H1 (cell line): ENCODE measurements around the gene VWF. TPM values are rescaled to one million over a fixed set of nuclear protein-coding genes. Genes with fewer than 3 reads are reported as not detected.

Experiments
- CTCF ChIA-PET: fragments of 300-600 bp; sonication (Branson Sonifier 250); formaldehyde crosslinking; loops from one replicate; lab custom pipeline; 2021; ENCODE audit not compliant: partially characterized antibody; lab: Charles Lee
- POLR2A ChIA-PET: fragments of 300-600 bp; sonication (Branson Sonifier 250); formaldehyde crosslinking; loops from one replicate; lab custom pipeline; 2021; ENCODE audit warnings: inconsistent platforms; ENCODE audit not compliant: partially characterized antibody; lab: Charles Lee
- DNase-seq, 2 experiments: peaks; one replicate each; pipeline versions ENCODE4 v3.0.0 to v3.0.0-alpha.2; 2010 to 2022; ENCODE audit warnings: low spot score in 2 of 2, low read depth in 1 of 2, mixed read lengths in 1 of 2
- FAIRE-seq: peaks from 2 replicates; lab custom pipeline; 2011; peaks lifted over from hg19 to GRCh38; lab: Jason Lieb, UNC
- H2AFZ ChIP-seq: 2 replicates; pipeline ENCODE4 v1.8.1; 2012; ENCODE audit warnings: low read length, inconsistent platforms
- H2AK5ac ChIP-seq: 2 replicates; pipeline ENCODE4 v1.6.1; 2013; ENCODE audit warnings: low read depth, low read length
- H2BK120ac ChIP-seq: replicated peaks from 2 replicates; pipeline ENCODE3; 2013; ENCODE audit warnings: low read depth, low read length, inconsistent platforms
- H2BK12ac ChIP-seq: 2 replicates; pipeline ENCODE4 v1.6.1; 2013; ENCODE audit warnings: low read depth, low read length
- H2BK15ac ChIP-seq: 2 replicates; pipeline ENCODE4 v1.6.1; 2013; ENCODE audit warnings: low read length
- H2BK20ac ChIP-seq: 2 replicates; pipeline ENCODE4 v1.6.1; 2013; ENCODE audit warnings: low read length
- H2BK5ac ChIP-seq: 2 replicates; pipeline ENCODE4 v1.6.1; 2013; ENCODE audit warnings: low read depth, low read length
- H3K14ac ChIP-seq: 2 replicates; pipeline ENCODE4 v1.6.1; 2013; ENCODE audit warnings: inconsistent platforms; ENCODE audit not compliant: insufficient read length
- H3K18ac ChIP-seq: 2 replicates; pipeline ENCODE4 v1.6.1; 2013; ENCODE audit warnings: low read length; ENCODE audit errors: extremely low read depth
- H3K23ac ChIP-seq: 2 replicates; pipeline ENCODE4 v1.6.1; 2013; ENCODE audit warnings: inconsistent platforms; ENCODE audit not compliant: insufficient read length
- H3K23me2 ChIP-seq: 2 replicates; pipeline ENCODE4 v1.6.1; 2013; ENCODE audit warnings: low read depth, low read length
- H3K27ac ChIP-seq: 2 replicates; pipeline ENCODE4 v1.6.1; 2011; ENCODE audit warnings: low read depth, low read length, inconsistent platforms
- H3K27me3 ChIP-seq, 4 experiments: replicated peaks in 1 of 4; 1 replicate in 1 of 4; 2 replicates in 3 of 4; pipeline versions ENCODE4 v1.6.1 to v1.8.1; 2011 to 2013; ENCODE audit warnings: low read length in 3 of 4, mild to moderate bottlenecking in 3 of 4, inconsistent platforms in 2 of 4, mixed read lengths in 2 of 4, moderate library complexity in 1 of 4; ENCODE audit not compliant: control insufficient read depth in 3 of 4, insufficient read depth in 3 of 4; ENCODE audit errors: extremely low read depth in 1 of 4
- H3K36me3 ChIP-seq, 4 experiments: 2 replicates each; pipeline versions ENCODE4 v1.6.1 to v1.8.1; 2011 to 2013; ENCODE audit warnings: mild to moderate bottlenecking in 4 of 4, low read length in 3 of 4, moderate library complexity in 2 of 4, control low read depth in 1 of 4, inconsistent platforms in 1 of 4; ENCODE audit not compliant: insufficient read depth in 4 of 4, control insufficient read depth in 2 of 4
- H3K4ac ChIP-seq: replicated peaks from 2 replicates; pipeline ENCODE3; 2013; ENCODE audit warnings: low read length, low read depth, mixed read lengths, inconsistent platforms; ENCODE audit not compliant: insufficient read length
- H3K4me1 ChIP-seq, 4 experiments: replicated peaks in 1 of 4; 1 replicate in 1 of 4; 2 replicates in 3 of 4; pipeline versions ENCODE4 v1.6.1 to v1.8.1; 2011 to 2013; ENCODE audit warnings: low read length in 3 of 4, inconsistent platforms in 2 of 4, mixed read lengths in 1 of 4; ENCODE audit not compliant: insufficient read depth in 4 of 4, control insufficient read depth in 3 of 4
- H3K4me2 ChIP-seq, 2 experiments: 2 replicates each; pipeline versions ENCODE4 v1.6.1 to v1.8.1; 2011 to 2013; ENCODE audit warnings: low read depth in 2 of 2, low read length in 2 of 2, control low read depth in 1 of 2, inconsistent platforms in 1 of 2, mild to moderate bottlenecking in 1 of 2; ENCODE audit not compliant: insufficient read depth in 1 of 2
- H3K4me3 ChIP-seq, 4 experiments: fragments of 200-600, 300-600 bp in 1 of 4; sonication (generic), shearing (Covaris generic), sonication (Bioruptor Twin) in 1 of 4; 2 replicates each; pipeline versions ENCODE4 v1.5.1 to v1.8.1; 2011 to 2016; ENCODE audit warnings: low read length in 4 of 4, low read depth in 3 of 4, control low read depth in 2 of 4, inconsistent platforms in 2 of 4, mild to moderate bottlenecking in 2 of 4, mixed read lengths in 1 of 4, moderate library complexity in 1 of 4; ENCODE audit not compliant: insufficient read depth in 2 of 4; ENCODE audit errors: extremely low read depth in 1 of 4
- H3K56ac ChIP-seq: replicated peaks from 2 replicates; pipeline ENCODE3; 2013; ENCODE audit warnings: low read depth, mild to moderate bottlenecking, mixed read lengths, low read length, inconsistent platforms; ENCODE audit not compliant: insufficient read length
- H3K79me1 ChIP-seq: 2 replicates; pipeline ENCODE4 v1.6.1; 2013; ENCODE audit warnings: low read depth, low read length, control low read depth
- H3K79me2 ChIP-seq, 2 experiments: 2 replicates each; pipeline versions ENCODE4 v1.6.1 to v1.8.1; 2012 to 2013; ENCODE audit warnings: low read length in 2 of 2, mild to moderate bottlenecking in 2 of 2, inconsistent platforms in 1 of 2; ENCODE audit not compliant: insufficient read depth in 2 of 2, control insufficient read depth in 1 of 2
- H3K9ac ChIP-seq, 4 experiments: replicated peaks in 1 of 4; 1 replicate in 1 of 4; 2 replicates in 3 of 4; pipeline versions ENCODE4 v1.6.1 to v1.8.1; 2011 to 2013; ENCODE audit warnings: low read depth in 3 of 4, low read length in 3 of 4, control low read depth in 2 of 4, mild to moderate bottlenecking in 2 of 4, moderate library complexity in 2 of 4, inconsistent platforms in 1 of 4; ENCODE audit errors: extremely low read depth in 1 of 4
- H3K9me3 ChIP-seq, 2 experiments: 2 replicates each; pipeline versions ENCODE4 v1.6.1 to v1.8.1; 2012 to 2013; ENCODE audit warnings: mild to moderate bottlenecking in 2 of 2, moderate library complexity in 2 of 2, control low read depth in 1 of 2, inconsistent platforms in 1 of 2, low read depth in 1 of 2, low read length in 1 of 2, mixed read lengths in 1 of 2; ENCODE audit not compliant: insufficient read depth in 2 of 2
- H4K20me1 ChIP-seq, 2 experiments: replicated peaks in 1 of 2; 2 replicates each; pipeline versions ENCODE3 to v1.8.1; 2011 to 2013; ENCODE audit warnings: inconsistent platforms in 2 of 2, low read length in 2 of 2, mild to moderate bottlenecking in 1 of 2; ENCODE audit not compliant: insufficient read depth in 2 of 2, control insufficient read depth in 1 of 2
- H4K5ac ChIP-seq: 2 replicates; pipeline ENCODE4 v1.6.1; 2013; ENCODE audit warnings: low read length, low read depth, mixed read lengths, inconsistent platforms; ENCODE audit not compliant: insufficient read length
- H4K8ac ChIP-seq: 2 replicates; pipeline ENCODE4 v1.8.0; 2013; ENCODE audit warnings: mild to moderate bottlenecking, moderate library complexity, low read length, inconsistent platforms; ENCODE audit not compliant: insufficient read depth; ENCODE audit errors: extremely low read depth
- H4K91ac ChIP-seq: replicated peaks from 2 replicates; pipeline ENCODE3; 2013; ENCODE audit warnings: low read length, mixed read lengths, inconsistent platforms; ENCODE audit not compliant: insufficient read length
- EGR1 ChIP-seq: IDR thresholded peaks from 2 replicates; pipeline ENCODE4 v1.6.1; 2011; ENCODE audit warnings: low read depth, low read length, borderline replicate concordance
- EP300 ChIP-seq, 2 experiments: IDR thresholded peaks; 1 replicate in 1 of 2; 2 replicates in 1 of 2; pipeline ENCODE4 v1.6.1; 2011 to 2012; ENCODE audit warnings: low read depth in 2 of 2, low read length in 2 of 2, mild to moderate bottlenecking in 2 of 2, borderline replicate concordance in 1 of 2, inconsistent platforms in 1 of 2, moderate library complexity in 1 of 2
- JUN ChIP-seq: IDR thresholded peaks from 2 replicates; pipeline ENCODE4 v1.6.1; 2011; ENCODE audit warnings: low read depth, mild to moderate bottlenecking, improper control_type of control experiment, low read length
- KDM1A ChIP-seq: fragments of 200-600, 300-600 bp; sonication (generic); IDR thresholded peaks from 2 replicates; pipeline ENCODE4 v1.7.1; 2016; ENCODE audit warnings: mild to moderate bottlenecking, low read length, borderline replicate concordance
- KDM5A ChIP-seq: fragments of 200-600 bp; IDR thresholded peaks from 2 replicates; pipeline ENCODE4 v1.7.1; 2012; ENCODE audit warnings: mild to moderate bottlenecking, low read length, inconsistent platforms, mixed read lengths
- MAFK ChIP-seq: IDR thresholded peaks from 2 replicates; pipeline ENCODE4 v1.6.1; 2012; ENCODE audit warnings: low read depth, mild to moderate bottlenecking, improper control_type of control experiment, low read length
- POU5F1 ChIP-seq: IDR thresholded peaks from 2 replicates; pipeline ENCODE4 v1.6.1; 2011; ENCODE audit warnings: low read depth, mild to moderate bottlenecking, low read length, moderate library complexity
- RXRA ChIP-seq: IDR thresholded peaks from 2 replicates; pipeline ENCODE4 v1.6.1; 2011; ENCODE audit warnings: low read depth, mild to moderate bottlenecking, low read length, moderate library complexity; ENCODE audit not compliant: insufficient read depth
- SP4 ChIP-seq: IDR thresholded peaks from 2 replicates; pipeline ENCODE4 v1.6.1; 2012; ENCODE audit warnings: low read length, inconsistent platforms
- WGBS, 2 experiments: shearing (Covaris generic) in 1 of 2; methylation state at CpG; one replicate each; pipeline versions ENCODE4 v1.1.6 to v1.1.7; 2013 to 2015; ENCODE audit warnings: low lambda C conversion rate in 2 of 2, mixed read lengths in 2 of 2, inconsistent platforms in 1 of 2, low coverage in 1 of 2, missing lambda C conversion rate in 1 of 2; ENCODE audit not compliant: insufficient replicate concordance in 2 of 2, insufficient coverage in 1 of 2, insufficient read length in 1 of 2; ENCODE audit errors: extremely low coverage in 1 of 2, missing lambda C conversion rate in 1 of 2; 5-methylcytosine and 5-hydroxymethylcytosine counted together
- polyA plus RNA-seq, 7 experiments: library from polyadenylated mRNA; depleted of rRNA in 3 of 7; stranded (reverse) in 5 of 7; unstranded in 2 of 7; fragments of >200 nt in 5 of 7; fragments of 200-250 nt in 2 of 7; gene quantifications; 1 replicate in 5 of 7; 2 replicates in 1 of 7; 4 replicates in 1 of 7; pipeline versions ENCODE4 v1.2.1 to v1.2.3, GENCODE V29; 2011 to 2013; ENCODE audit warnings: missing spikeins in 2 of 7, mixed read lengths in 2 of 7
- total RNA-seq: library from RNA; stranded (reverse); fragmentation: NEBNext Ultra II Directional; extraction: Animal tissue kit (Norgen Biotek cat#: 25700); gene quantifications from 2 replicates; pipeline ENCODE4 v1.2.1, GENCODE V29; 2021
- TF ChIP-seq, protein P1 (sequence below): IDR thresholded peaks from 2 replicates; pipeline ENCODE4 v1.6.1; 2012; ENCODE audit warnings: inconsistent platforms
- TF ChIP-seq, protein P2 (sequence below): IDR thresholded peaks from 2 replicates; pipeline ENCODE4 v1.6.1; 2011; ENCODE audit warnings: low read length, improper control_type of control experiment

Gene VWF
- total and polyA plus RNA-seq, 2 of the 8 experiments (the other 6 are each of a cell fraction or from before 2014, with no cell fraction given), result 0.39 to 0.60 TPM

DNA sequence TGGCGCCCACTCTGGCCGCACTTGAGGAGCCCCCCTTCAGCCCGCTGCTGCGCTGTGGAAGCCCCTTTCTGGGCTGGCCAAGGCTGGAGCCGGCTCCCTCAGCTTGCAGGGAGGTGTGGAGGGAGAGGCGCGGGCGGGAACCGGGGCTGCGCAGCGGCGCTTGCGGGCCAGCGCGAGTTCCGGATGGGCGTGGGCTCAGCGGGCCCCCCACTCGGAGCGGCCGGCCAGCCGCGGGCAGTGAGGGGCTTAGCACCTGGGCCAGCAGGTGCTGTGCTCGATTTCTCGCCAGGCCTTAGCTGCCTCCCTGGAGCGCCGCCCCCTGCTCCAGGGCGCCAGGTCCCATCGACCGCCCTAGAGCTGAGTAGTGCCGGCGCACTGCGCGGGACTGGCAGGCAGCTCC is 8.0 kb upstream of the VWF start:
- Histone ChIP-seq H4K5ac (no peak overlapping the region), H4K91ac (no peak overlapping the region), H3K27ac (no peak overlapping the region), H3K4ac (no peak overlapping the region), H3K18ac (no peak overlapping the region), H3K14ac (no peak overlapping the region), H3K79me1 (no peaks in the 10 kb centered on the region), H3K36me3 (no peaks in the 10 kb centered on the region), H2BK15ac (no peak overlapping the region), H3K23me2 (no peaks in the 10 kb centered on the region), H4K8ac (no peak overlapping the region), H3K9ac (no peak overlapping the region), H3K4me3 (no peak overlapping the region), H2BK12ac (no peak overlapping the region), H3K4me1 (no peaks in the 10 kb centered on the region), H3K27me3 (no peaks in the 10 kb centered on the region), H2AK5ac (no peak overlapping the region), H3K56ac (no peak overlapping the region), H2BK120ac (no peak overlapping the region), H3K4me2 (no peak overlapping the region), H2AFZ (no peak overlapping the region), H3K9me3 (no peaks in the 10 kb centered on the region; a peak in 1 of 4 replicates), H3K79me2 (no peaks in the 10 kb centered on the region), H2BK20ac (no peak overlapping the region), H3K23ac (no peak overlapping the region), H2BK5ac (no peak overlapping the region), H4K20me1 (no peaks in the 10 kb centered on the region)
- 94% methylated on average over 15 of the region's 34 CpGs; no CpG with 5 or more reads in 1 of the 2 experiments for WGBS, 2 experiments
- CTCF ChIA-PET, result interaction anchor here (0.9 to 1.7 kb wide), 9 partner anchors 10 to 218 kb away, joined by 3 to 8 read pairs (median 3); no protein-coding TSS in a partner anchor
- POLR2A ChIA-PET, result interaction anchor here (1.5 kb wide), 1 partner anchor 27 kb away, joined by 3 read pairs; no protein-coding TSS in a partner anchor
- no peak for FAIRE-seq
- no peak for DNase-seq
- TF ChIP-seq KDM1A (no peak), KDM5A (no peak), EP300 (IDR thresholded peaks at IDR 0.05; ENCODE audit: borderline replicate concordance in 1 of 2, low read depth in 2 of 2, low read length in 2 of 2) (no peak), POU5F1 (no peak), EGR1 (no peak), JUN (no peak), MAFK (no peak), RXRA (no peak), SP4 (no peak)
- TF ChIP-seq, protein P1, sequence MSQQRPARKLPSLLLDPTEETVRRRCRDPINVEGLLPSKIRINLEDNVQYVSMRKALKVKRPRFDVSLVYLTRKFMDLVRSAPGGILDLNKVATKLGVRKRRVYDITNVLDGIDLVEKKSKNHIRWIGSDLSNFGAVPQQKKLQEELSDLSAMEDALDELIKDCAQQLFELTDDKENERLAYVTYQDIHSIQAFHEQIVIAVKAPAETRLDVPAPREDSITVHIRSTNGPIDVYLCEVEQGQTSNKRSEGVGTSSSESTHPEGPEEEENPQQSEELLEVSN, result no peak
- TF ChIP-seq, protein P2, sequence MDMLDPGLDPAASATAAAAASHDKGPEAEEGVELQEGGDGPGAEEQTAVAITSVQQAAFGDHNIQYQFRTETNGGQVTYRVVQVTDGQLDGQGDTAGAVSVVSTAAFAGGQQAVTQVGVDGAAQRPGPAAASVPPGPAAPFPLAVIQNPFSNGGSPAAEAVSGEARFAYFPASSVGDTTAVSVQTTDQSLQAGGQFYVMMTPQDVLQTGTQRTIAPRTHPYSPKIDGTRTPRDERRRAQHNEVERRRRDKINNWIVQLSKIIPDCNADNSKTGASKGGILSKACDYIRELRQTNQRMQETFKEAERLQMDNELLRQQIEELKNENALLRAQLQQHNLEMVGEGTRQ, result no peak
